Kidney capillary endothelial cell (primary cell): ENCODE measurements around the gene THSD7A.

Experiments used
- DNase-seq: peaks from one replicate; pipeline ENCODE4 v3.0.0-alpha.2; 2018; ENCODE audit warnings: low spot score

THSD7A gene

DNA sequence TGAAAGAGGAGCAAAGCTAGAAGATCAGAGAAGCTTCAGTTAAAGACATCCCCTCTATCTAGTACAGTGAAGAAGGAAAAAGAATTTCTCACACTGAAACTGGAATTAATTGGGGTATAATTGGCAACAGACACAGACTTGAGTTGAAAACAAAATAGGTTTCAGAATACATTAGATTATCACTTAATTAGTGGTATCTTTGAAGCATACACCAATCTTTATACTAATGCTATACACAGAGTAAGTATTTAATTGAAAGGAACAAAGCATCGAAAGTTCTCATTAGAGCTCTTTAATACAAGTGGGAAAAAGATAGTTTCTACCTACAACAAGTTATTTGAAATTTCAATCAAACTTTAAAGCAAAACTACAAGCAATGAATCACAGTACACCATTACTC lies 128.2 kb downstream of the THSD7A start:
- no peak for DNase-seq

DNA sequence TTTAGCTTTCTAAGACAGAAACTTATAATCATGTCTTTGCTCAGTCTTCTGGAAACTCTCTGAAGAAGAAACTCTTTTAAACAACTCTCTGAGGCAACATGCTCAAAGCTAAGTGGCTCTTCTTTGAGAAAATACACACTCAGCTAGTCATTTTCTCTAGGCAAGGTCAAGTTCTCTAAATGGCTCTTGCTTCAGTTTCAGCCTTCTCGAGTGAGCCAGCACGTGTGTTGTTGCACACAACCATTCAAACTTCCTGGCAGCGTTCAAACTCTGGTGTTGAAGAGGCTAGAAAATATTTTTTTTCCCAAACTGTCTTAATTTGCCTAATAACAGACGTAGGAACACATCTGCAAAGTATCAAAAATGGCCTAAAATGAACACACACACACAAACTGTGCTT lies 129.1 kb downstream of the THSD7A start:
- DNase-seq = no peak

- no peak for DNase-seq
These were observed 130.0 kb downstream of the THSD7A start for GRCh38 chr7:11701829-11702560.

DNA sequence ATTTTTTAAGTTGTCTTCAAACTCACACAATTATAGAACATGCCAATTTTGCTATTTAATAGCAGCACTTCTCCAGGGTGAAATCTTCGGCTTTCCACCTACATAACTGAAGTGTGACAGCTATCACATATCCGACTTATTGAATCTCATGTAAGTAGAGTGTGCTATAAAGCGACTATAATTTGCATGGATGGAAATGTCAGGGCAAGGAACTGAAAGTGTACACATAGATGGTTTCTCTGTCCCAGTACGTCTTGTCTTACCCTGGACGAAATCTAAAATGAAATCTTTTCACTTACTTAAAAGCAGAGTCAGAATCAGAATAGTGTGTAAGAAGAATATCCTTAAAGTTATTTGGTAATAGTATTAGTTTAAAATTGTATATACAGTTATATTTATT lies 132.3 kb downstream of the THSD7A start:
- no peak for DNase-seq

GRCh38 chr7:11698384-11698871 lies 133.6 kb downstream of the THSD7A start:
- DNase-seq = no peak

DNA sequence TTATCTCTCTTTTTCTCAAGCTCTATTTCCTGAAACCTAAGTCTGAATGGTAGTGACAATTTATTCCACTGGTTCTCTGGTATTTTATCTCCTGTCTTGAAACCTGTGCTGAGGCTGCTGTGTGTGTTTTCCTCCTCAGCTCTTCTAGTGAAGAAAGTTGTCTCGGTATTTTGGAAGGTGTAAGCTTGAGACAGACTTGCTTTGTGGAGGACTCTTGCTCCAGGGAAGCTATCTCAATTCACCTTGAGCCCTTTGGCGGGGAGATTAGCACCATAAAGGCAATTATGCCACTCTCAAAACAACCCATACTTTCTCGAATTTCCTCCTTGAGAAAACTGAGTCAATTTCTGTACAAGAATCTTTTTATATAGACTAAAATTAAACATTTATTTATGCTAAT lies 141.6 kb downstream of the THSD7A start:
- no peak for DNase-seq

GRCh38 chr7:11689096-11689495 lies 142.9 kb downstream of the THSD7A start:
- DNase-seq = no peak

DNA sequence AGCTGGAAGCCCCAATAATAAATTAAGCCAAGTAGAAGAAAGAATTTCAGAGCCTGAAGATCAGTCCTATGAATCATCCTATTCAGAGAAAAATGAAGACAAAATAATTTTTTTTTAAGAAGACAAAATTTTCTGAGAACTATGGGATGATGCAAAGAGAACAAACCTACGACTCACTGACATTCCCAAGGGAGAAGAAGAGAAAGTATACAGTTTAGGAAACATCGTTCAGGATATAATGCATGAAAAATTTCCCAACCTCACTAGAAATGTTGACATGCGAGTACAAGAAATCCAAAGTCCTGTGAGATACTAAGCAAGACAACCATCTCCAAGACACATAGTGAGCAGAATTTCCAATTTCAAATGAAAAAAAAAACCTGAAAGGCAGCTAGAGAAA lies 150.5 kb downstream of the THSD7A start:
- DNase-seq = no peak

DNA sequence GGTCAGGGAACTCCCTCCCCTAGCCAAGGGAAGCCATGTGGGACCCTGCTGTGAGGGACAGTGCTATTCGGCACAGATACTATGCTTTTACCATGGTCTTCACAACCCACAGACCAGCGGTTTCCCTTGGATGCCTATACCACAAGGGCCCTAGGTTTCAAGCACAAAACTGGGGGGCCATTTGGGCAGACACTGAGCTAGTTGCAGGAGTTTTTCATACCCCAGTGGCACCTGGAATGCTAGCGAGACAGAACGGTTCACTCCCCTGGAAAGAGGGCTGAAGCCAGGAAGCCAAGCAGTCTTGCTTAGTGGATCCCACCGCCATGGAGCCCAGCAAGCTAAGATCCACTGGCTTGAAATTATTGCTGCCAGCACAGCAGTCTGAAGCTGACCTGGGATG lies 156.8 kb downstream of the THSD7A start:
- no peak for DNase-seq

DNA sequence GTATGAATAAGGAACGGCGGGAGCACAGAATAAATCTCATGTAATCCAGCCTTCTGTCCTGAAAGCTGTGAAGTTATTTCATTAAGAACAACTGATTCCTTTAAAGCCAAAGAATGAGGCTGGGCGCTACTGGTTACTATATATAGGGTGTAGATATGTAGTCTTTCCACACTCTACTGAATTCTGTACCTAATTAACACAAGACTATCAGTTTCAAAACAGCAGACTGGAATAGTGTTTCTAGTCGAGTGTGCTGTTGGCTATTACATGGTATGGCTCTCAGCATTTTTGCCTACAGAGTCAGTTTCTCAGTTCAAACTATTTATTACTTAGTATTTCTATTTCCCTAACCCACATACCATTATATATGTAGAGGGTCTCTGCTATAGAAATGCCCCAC lies 163.3 kb downstream of the THSD7A start:
- no peak for DNase-seq

DNA sequence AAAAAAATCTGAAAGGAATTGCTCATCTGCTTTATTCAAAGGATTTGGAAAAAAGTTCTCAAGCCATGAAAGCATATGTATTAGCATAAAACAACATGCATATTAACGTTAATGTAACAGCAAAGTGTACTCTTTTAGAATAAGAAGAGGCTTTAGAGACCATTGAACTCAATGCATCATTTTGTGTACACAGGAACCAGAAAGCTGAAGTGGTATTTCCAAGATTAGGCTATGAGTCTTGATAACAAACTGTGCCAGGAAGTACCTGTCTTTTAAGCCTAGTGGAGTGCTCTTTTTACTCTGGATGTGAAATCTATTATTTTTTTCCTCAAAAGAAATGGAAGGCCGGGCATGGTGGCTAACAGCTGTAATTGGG lies 164.2 kb downstream of the THSD7A start:
- DNase-seq = no peak

- no peak for DNase-seq
These were observed 164.8 kb downstream of the THSD7A start for GRCh38 chr7:11667071-11667809.

DNA sequence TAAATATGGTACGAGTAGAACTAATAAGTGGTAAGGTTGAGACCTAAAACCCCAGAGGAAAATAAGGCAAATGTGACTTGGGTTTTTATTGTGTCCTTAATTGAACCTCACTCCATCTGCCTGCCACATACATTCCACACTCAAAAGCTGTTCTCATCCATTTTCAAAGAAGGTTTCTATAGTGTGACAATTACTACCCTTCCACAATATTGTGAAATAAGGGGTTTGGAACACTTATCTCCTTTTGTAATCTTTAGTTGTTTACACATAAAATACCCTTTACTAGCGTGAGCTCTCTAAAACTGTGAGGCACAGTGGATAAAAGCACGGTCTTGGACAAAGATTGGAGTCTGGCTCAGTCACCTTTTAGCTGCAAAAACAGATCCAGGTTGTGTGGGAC lies 166.6 kb downstream of the THSD7A start:
- DNase-seq = no peak

GRCh38 chr7:11655642-11656041 lies 176.4 kb downstream of the THSD7A start:
- DNase-seq = no peak

DNA sequence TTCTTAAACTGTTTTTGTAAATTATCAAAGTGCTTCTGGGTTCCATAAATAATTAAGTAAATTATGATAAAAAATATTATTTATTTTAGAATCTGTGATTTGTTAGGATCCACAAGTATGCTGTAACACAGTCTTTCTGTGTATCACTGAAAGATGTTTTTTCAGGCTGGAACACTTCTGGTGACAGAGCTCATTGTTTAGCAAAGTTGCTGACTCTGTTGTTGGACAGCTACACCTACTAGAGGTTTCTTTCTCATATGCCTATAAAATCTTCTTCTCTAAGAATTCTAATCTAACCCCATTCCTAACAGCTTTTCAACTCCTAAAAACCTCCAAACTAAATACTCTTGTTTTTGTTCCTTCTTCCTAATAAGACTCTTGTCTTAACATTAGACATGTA lies 176.8 kb downstream of the THSD7A start:
- no peak for DNase-seq

DNA sequence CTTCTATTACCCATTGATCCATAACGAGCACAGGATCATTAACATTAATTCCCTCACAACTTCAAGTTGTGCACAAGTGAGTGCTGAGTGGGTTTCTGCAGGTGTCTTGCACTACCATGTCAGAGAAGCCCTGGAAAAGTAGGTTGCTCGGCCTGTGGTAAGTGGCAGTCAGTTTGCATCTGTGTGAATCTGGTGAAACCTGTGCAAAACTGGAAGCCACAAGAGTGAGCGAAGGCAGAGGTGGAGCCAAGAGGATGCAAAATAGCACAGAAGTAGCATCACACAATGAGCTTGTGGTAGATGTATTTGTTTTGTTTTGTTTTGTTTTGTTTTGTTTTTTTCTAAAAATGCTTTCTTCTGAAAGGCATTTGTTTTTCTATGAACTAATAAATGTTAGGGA lies 181.5 kb downstream of the THSD7A start:
- no peak for DNase-seq

DNA sequence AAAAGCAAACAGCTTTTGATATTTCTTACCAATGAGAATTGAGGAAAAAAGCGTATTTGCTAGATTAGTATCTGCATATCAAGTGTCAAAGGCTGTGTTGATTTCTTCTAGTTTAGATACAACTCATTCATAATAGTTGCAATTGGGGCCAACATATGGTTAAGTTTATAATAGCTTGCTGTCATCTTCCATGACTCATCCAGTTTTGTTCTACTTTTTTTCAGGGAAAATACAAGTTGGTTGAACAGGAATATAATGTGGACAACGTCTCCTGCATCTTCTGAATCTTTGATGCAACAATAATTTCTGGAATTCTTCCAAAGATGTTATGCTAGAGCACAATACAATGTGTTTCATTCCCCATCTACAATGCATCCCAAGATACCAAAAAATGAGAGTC lies 182.0 kb downstream of the THSD7A start:
- peak; percentile 21 for DNase-seq

DNA sequence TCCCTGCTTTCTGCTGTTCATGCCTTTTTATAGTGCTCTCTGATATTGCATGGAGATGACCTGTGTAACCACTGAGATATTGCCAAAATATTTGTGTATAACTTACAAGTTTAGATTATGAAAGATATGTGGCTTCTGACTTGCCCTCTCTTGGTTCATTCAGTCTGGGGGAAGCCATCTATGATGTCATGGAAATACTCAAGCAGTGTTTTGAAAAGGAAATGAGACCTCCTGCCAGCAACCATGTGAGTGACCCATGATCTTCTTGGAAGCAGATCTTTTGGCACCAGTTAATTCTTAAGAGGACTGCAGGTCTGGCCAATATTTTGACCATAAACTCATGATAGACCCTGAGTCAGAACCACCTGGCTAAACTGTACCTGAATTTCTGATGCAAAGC lies 183.0 kb downstream of the THSD7A start:
- peak; percentile 9 for DNase-seq

DNA sequence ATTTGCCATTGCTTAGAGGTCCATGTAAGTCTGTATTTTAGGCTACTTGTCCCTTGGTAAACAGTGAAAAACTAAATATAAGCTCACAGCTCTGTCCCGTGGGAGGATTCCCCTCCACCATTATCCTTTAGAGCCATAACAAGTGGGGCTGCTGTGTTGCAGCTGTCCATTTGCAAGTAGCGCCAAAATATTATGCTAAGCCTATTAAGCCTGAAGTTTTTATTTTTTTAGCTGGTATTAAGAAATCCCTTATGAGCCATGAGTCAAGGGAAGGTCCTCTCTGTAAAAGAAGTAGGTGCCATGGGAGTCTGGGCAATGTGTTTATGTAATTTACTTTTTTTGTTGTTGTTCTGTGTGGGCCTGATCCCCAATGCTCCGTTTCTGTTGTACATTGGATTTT lies 183.9 kb downstream of the THSD7A start:
- DNase-seq = no peak

- DNase-seq = no peak
These were observed 189.2 kb downstream of the THSD7A start for GRCh38 chr7:11642841-11643240.

DNA sequence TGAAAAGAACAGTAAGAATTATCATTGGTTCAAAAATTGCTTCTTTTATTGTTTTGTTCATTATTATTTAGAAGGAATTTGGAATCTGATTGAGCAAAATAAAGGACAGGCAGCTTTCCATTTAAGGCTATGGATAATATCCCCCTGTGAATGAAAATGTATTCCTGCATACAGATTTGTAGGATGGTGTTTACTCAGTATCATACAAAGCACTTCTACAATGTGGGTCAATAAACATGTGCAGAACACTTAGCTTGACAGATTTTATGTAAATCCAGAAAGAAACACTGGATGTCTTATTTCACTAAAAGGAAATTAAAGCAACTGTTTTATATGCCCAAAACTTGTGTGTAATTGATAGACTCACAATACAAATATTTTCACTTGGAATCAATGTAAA lies 189.7 kb downstream of the THSD7A start:
- no peak for DNase-seq

- DNase-seq = no peak
These were observed 193.8 kb downstream of the THSD7A start for GRCh38 chr7:11638011-11638774.

GRCh38 chr7:11636274-11636673 lies 195.7 kb downstream of the THSD7A start:
- no peak for DNase-seq
